Thyroid gland (tissue), 4 donors: ENCODE results near the gene SLC15A2.

Experiments
- CTCF ChIP-seq, 6 experiments: fragments of 200-600 bp in 3 of 6; fragments of 450-650 bp in 3 of 6; sonication (generic) in 3 of 6; IDR thresholded peaks; one replicate each; pipeline ENCODE4 v1.5.1; 2016 to 2019; ENCODE audit warnings: antibody characterized with exemption in 6 of 6, mild to moderate bottlenecking in 2 of 6, inconsistent platforms in 1 of 6, moderate library complexity in 1 of 6
- POLR2A ChIP-seq, 2 donors: fragments of 450-650 bp; IDR thresholded peaks; one replicate each; pipeline ENCODE4 v1.6.1; 2017; ENCODE audit warnings: antibody characterized with exemption in 2 of 2, mild to moderate bottlenecking in 2 of 2, moderate library complexity in 1 of 2

- TF ChIP-seq CTCF (IDR thresholded peaks at IDR 0.05), result no peak
- TF ChIP-seq POLR2A (IDR thresholded peaks at IDR 0.05), result no peak
These were observed 32.2 kb downstream of the SLC15A2 start for GRCh38 chr3:121926380-121926779.
